IMR-90 (cell line): ENCODE data around the gene CMIP. TPM values are rescaled to one million over a fixed set of nuclear protein-coding genes. Genes with fewer than 3 reads are reported as not detected.
A peak's percentile ranks its signal among the peaks of the same experiment; 100 is the strongest.

Source experiments
- ATAC-seq: fragments of 200-7000 bp; cut with Tn5 transposase; 2 replicates; pipeline ENCODE4 v1.9.1; 2020; ENCODE audit warnings: low read depth, mild to moderate bottlenecking, moderate library complexity
- BruUV-seq: library from RNA; stranded (reverse); fragments of 400-500 nt; replicated peaks from 2 replicates; lab custom pipeline; 2021; lab: Mats Ljungman, UMichigan
- CTCF ChIA-PET: fragments of 300-600 bp; formaldehyde crosslinking; extraction: SDS; loops from one replicate; lab custom pipeline; 2021; ENCODE audit warnings: antibody characterized with exemption; lab: Yijun Ruan, JAX
- POLR2A ChIA-PET: fragments of 300-600 bp; sonication (Branson Sonifier 250); formaldehyde crosslinking; loops from one replicate; lab custom pipeline; 2022; ENCODE audit warnings: antibody characterized with exemption; ENCODE audit not compliant: unreplicated experiment; lab: Charles Lee
- DNase-seq: peaks from one replicate; pipeline ENCODE4 v3.0.0; 2013
- H2AFZ ChIP-seq: replicated peaks from 2 replicates; pipeline ENCODE3; 2013; ENCODE audit warnings: low read length, mild to moderate bottlenecking; ENCODE audit not compliant: poor library complexity
- H2AK5ac ChIP-seq: 2 replicates; pipeline ENCODE4 v1.6.1; 2013; ENCODE audit warnings: low read depth, low read length, inconsistent platforms
- H2AK9ac ChIP-seq: replicated peaks from 2 replicates; pipeline ENCODE3; 2013; ENCODE audit warnings: mild to moderate bottlenecking, low read depth, low read length, moderate library complexity; ENCODE audit not compliant: poor library complexity
- H2BK120ac ChIP-seq: 2 replicates; pipeline ENCODE4 v1.6.1; 2013; ENCODE audit warnings: low read depth, low read length, inconsistent platforms
- H2BK15ac ChIP-seq: 3 replicates; pipeline ENCODE4 v1.6.1; 2013; ENCODE audit warnings: low read depth, low read length, inconsistent platforms
- H2BK20ac ChIP-seq: 2 replicates; pipeline ENCODE4 v1.6.1; 2013; ENCODE audit warnings: low read depth, mild to moderate bottlenecking, inconsistent platforms, low read length, moderate library complexity
- H2BK5ac ChIP-seq: 2 replicates; pipeline ENCODE4 v1.6.1; 2013; ENCODE audit warnings: mild to moderate bottlenecking, low read depth, low read length, inconsistent platforms; ENCODE audit not compliant: poor library complexity, severe bottlenecking
- H3K14ac ChIP-seq: replicated peaks from 2 replicates; pipeline ENCODE4 v1.6.1; 2013; ENCODE audit warnings: low read depth, low read length, inconsistent platforms
- H3K18ac ChIP-seq: 2 replicates; pipeline ENCODE4 v1.6.1; 2013; ENCODE audit warnings: low read depth, low read length, control low read depth
- H3K23ac ChIP-seq: 2 replicates; pipeline ENCODE4 v1.6.1; 2013; ENCODE audit warnings: low read depth, low read length, inconsistent platforms
- H3K27ac ChIP-seq: 2 replicates; pipeline ENCODE4 v1.5.1; 2013; ENCODE audit warnings: mild to moderate bottlenecking, control low read depth, low read length; ENCODE audit not compliant: insufficient read depth
- H3K27me3 ChIP-seq: 2 replicates; pipeline ENCODE4 v1.6.1; 2013; ENCODE audit warnings: low read length; ENCODE audit not compliant: control insufficient read depth, insufficient read depth
- H3K36me3 ChIP-seq: 2 replicates; pipeline ENCODE4 v1.6.1; 2013; ENCODE audit warnings: low read length, mixed read lengths; ENCODE audit not compliant: control insufficient read depth, insufficient read depth
- H3K4ac ChIP-seq: 2 replicates; pipeline ENCODE4 v1.6.1; 2013; ENCODE audit warnings: low read depth, low read length, inconsistent platforms
- H3K4me1 ChIP-seq: 2 replicates; pipeline ENCODE4 v1.6.1; 2013; ENCODE audit warnings: low read length, mixed read lengths; ENCODE audit not compliant: control insufficient read depth, insufficient read depth
- H3K4me2 ChIP-seq: 2 replicates; pipeline ENCODE4 v1.6.1; 2013; ENCODE audit warnings: low read depth, mild to moderate bottlenecking, control low read depth, low read length, moderate library complexity
- H3K4me3 ChIP-seq: 2 replicates; pipeline ENCODE4 v1.5.1; 2013; ENCODE audit warnings: low read depth, mild to moderate bottlenecking, control low read depth, low read length, moderate library complexity; ENCODE audit not compliant: insufficient read depth
- H3K56ac ChIP-seq: 2 replicates; pipeline ENCODE4 v1.6.1; 2013; ENCODE audit warnings: low read length, inconsistent platforms; ENCODE audit not compliant: insufficient read depth; ENCODE audit errors: extremely low read depth
- H3K79me1 ChIP-seq, 2 experiments: 2 replicates each; pipeline ENCODE4 v1.6.1; 2013; ENCODE audit warnings: low read length in 2 of 2, inconsistent platforms in 1 of 2, low read depth in 1 of 2
- H3K9ac ChIP-seq: 2 replicates; pipeline ENCODE4 v1.6.1; 2013; ENCODE audit warnings: low read depth, low read length, control low read depth
- H3K9me1 ChIP-seq: 2 replicates; pipeline ENCODE4 v1.6.1; 2013; ENCODE audit warnings: low read length, inconsistent platforms; ENCODE audit not compliant: insufficient read depth
- H3K9me3 ChIP-seq: 2 replicates; pipeline ENCODE4 v1.6.1; 2013; ENCODE audit warnings: low read length; ENCODE audit not compliant: control insufficient read depth, insufficient read depth
- H4K20me1 ChIP-seq: 2 replicates; pipeline ENCODE4 v1.6.1; 2013; ENCODE audit warnings: low read length, inconsistent platforms; ENCODE audit not compliant: insufficient read depth
- H4K5ac ChIP-seq: 2 replicates; pipeline ENCODE4 v1.6.1; 2013; ENCODE audit warnings: mild to moderate bottlenecking, low read depth, low read length, control low read depth
- H4K8ac ChIP-seq, 2 experiments: 2 replicates each; pipeline ENCODE4 v1.6.1; 2013; ENCODE audit warnings: low read depth in 2 of 2, low read length in 2 of 2, control low read depth in 1 of 2, inconsistent platforms in 1 of 2
- H4K91ac ChIP-seq: 2 replicates; pipeline ENCODE4 v1.6.1; 2013; ENCODE audit warnings: low read depth, low read length, inconsistent platforms; ENCODE audit not compliant: insufficient read depth
- BHLHE40 ChIP-seq: fragments of 150-350 bp; IDR thresholded peaks from 2 replicates; pipeline ENCODE4 v1.6.1; 2016; ENCODE audit warnings: mild to moderate bottlenecking, low read depth, low read length
- CEBPB ChIP-seq: IDR thresholded peaks from 2 replicates; pipeline ENCODE4 v1.6.1; 2012; ENCODE audit warnings: low read depth, low read length, improper control_type of control experiment
- CHD1 ChIP-seq: IDR thresholded peaks from 2 replicates; pipeline ENCODE4 v1.6.1; 2012; ENCODE audit warnings: low read depth, low read length, improper control_type of control experiment
- FOS ChIP-seq: fragments of 150-350 bp; IDR thresholded peaks from 2 replicates; pipeline ENCODE4 v1.6.1; 2016; ENCODE audit warnings: low read depth, low read length
- MAFK ChIP-seq: IDR thresholded peaks from 2 replicates; pipeline ENCODE4 v1.6.1; 2012; ENCODE audit warnings: low read depth, low read length, improper control_type of control experiment
- MAZ ChIP-seq: IDR thresholded peaks from 2 replicates; pipeline ENCODE4 v1.6.1; 2012; ENCODE audit warnings: low read depth, mild to moderate bottlenecking, low read length, improper control_type of control experiment, moderate library complexity, borderline replicate concordance
- MXI1 ChIP-seq: IDR thresholded peaks from 2 replicates; pipeline ENCODE4 v1.6.1; 2012; ENCODE audit warnings: low read depth, mild to moderate bottlenecking, low read length, moderate library complexity, borderline replicate concordance
- NFE2L2 ChIP-seq: fragments of 150-350 bp; IDR thresholded peaks from 2 replicates; pipeline ENCODE4 v1.6.1; 2016; ENCODE audit warnings: low read depth, mild to moderate bottlenecking, low read length
- RAD21 ChIP-seq: IDR thresholded peaks from 2 replicates; pipeline ENCODE4 v1.6.1; 2012; ENCODE audit warnings: low read length, improper control_type of control experiment
- RCOR1 ChIP-seq: IDR thresholded peaks from 2 replicates; pipeline ENCODE4 v1.6.1; 2012; ENCODE audit warnings: mild to moderate bottlenecking, low read length, improper control_type of control experiment; ENCODE audit not compliant: insufficient replicate concordance
- RFX5 ChIP-seq: IDR thresholded peaks from 2 replicates; pipeline ENCODE4 v1.8.0; 2012; ENCODE audit warnings: low read depth, mild to moderate bottlenecking, low read length, moderate library complexity
- SMC3 ChIP-seq: fragments of 150-350 bp; IDR thresholded peaks from 2 replicates; pipeline ENCODE4 v1.6.1; 2016; ENCODE audit warnings: low read depth, mild to moderate bottlenecking, antibody characterized with exemption, low read length, moderate library complexity
- WGBS, 2 experiments: methylation state at CpG; one replicate each; pipeline versions ENCODE4 v1.1.5 to v1.1.7; 2013; ENCODE audit warnings: missing lambda C conversion rate in 2 of 2; ENCODE audit not compliant: insufficient read length in 1 of 2; ENCODE audit errors: extremely low coverage in 2 of 2; 5-methylcytosine and 5-hydroxymethylcytosine counted together
- dilution Hi-C: fragments of 300-500 bp; cut with HindIII; formaldehyde crosslinking; loops from one replicate; pipeline ENCODE4 v1.14.3; 2018; ENCODE audit warnings: low sequenced_read_pairs; ENCODE audit not compliant: unreplicated experiment
- in situ Hi-C: fragments of 300-500 bp; cut with MboI; formaldehyde crosslinking; loops from 3 replicates; pipeline ENCODE4 v1.14.3; 2019; ENCODE audit warnings: low sequenced_read_pairs, inconsistent platforms, mixed read lengths
- intact Hi-C: fragments of 100-400 bp; cut with micrococcal nuclease; formaldehyde crosslinking; loops from 2 replicates; pipeline ENCODE4 v1.10.0; 2022
- polyA plus RNA-seq, 3 experiments: library from polyadenylated mRNA; depleted of rRNA; stranded (reverse); fragments of >200 nt; gene quantifications; 2 replicates each; pipeline ENCODE4 v1.2.3, GENCODE V29; 2012; ENCODE audit warnings: low replicate concordance in 1 of 3
- total RNA-seq: library from RNA; depleted of rRNA; stranded (reverse); fragments of >200 nt; gene quantifications from 2 replicates; pipeline ENCODE4 v1.2.3, GENCODE V29; 2012
- TF ChIP-seq, protein P1 (sequence below): fragments of 150-350 bp; IDR thresholded peaks from 2 replicates; pipeline ENCODE4 v1.6.1; 2016; ENCODE audit warnings: low read depth, mild to moderate bottlenecking, low read length, moderate library complexity, borderline replicate concordance
- TF ChIP-seq, protein P2 (sequence below): conservative IDR thresholded peaks from 2 replicates; pipeline ENCODE4 v1.5.1; 2012; ENCODE audit warnings: mild to moderate bottlenecking, low read depth, low read length, improper control_type of control experiment
- TF ChIP-seq, protein P3 (sequence below): fragments of 150-350 bp; IDR thresholded peaks from 2 replicates; pipeline ENCODE4 v1.6.1; 2017; ENCODE audit warnings: mild to moderate bottlenecking, antibody characterized with exemption, low read length, low read depth

Gene CMIP
- total and polyA plus RNA-seq, 2 of the 4 experiments (the other 2 are of a cell fraction), result 3.2 to 11.6 TPM

DNA sequence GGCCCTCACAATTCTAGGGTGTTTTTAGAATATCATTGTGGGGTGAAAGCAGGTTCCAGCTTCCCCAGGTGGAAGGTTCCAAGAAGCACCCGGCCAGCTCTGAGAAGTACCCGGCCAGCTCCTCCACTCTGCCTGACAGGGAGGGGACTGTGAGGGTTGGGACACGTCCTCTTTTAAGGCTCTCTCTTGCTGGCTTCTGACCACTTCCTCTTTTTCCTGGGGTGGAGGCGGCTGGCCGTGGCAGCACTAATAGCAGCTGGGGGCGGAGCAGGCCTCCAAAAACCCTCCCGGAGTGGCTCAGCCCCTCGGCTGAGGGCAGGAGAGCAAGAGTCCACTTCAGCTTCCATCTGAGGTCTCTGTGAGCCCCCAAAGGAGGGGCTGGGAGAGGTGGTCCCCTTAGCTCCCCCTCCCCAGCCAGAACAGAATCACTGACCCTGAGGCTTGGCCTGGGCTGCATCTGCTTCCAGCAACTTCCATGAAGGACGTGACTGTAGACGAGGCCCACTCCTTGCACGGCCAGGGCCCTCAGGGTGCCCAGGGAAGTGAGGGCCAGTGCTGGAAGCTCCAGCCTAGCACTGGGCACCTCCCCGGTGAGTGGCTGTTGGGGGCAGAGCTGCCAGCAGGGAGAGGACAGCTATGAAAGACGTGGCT lies 307.7 kb downstream of the CMIP start:
- Histone ChIP-seq H2BK15ac (no peak overlapping the region), H3K56ac (no peak overlapping the region), H3K4me3 (no peak overlapping the region), H3K9me1 (no peaks in the 10 kb centered on the region), H3K14ac (no peak overlapping the region), H4K5ac (no peak overlapping the region), H2AK5ac (no peak overlapping the region), H3K36me3 (no peaks in the 10 kb centered on the region), H4K20me1 (no peaks in the 10 kb centered on the region), H3K27me3 (peaks cover 3% of the 10 kb centered on the region), H3K4ac (no peak overlapping the region), H3K27ac (no peak overlapping the region), H2BK20ac (no peak overlapping the region), H3K23ac (no peak overlapping the region), H2AFZ (peak overlapping the region; percentile 83), H4K91ac (no peak overlapping the region), H3K4me1 (no peaks in the 10 kb centered on the region), H2BK120ac (no peak overlapping the region), H3K9me3 (no peaks in the 10 kb centered on the region), H2AK9ac (peak overlapping the region; percentile 37), H3K18ac (no peak overlapping the region), H3K4me2 (no peak overlapping the region), H3K9ac (no peak overlapping the region), H4K8ac (peak overlapping the region in 1 of 2 experiments; percentile 52; a peak in 1 of 4 replicates), H2BK5ac (no peak overlapping the region), H3K79me1 (no peaks in the 10 kb centered on the region)
- TF ChIP-seq RAD21, result no peak
- TF ChIP-seq CHD1, result no peak
- no peak for TF ChIP-seq MXI1
- TF ChIP-seq, protein P1, sequence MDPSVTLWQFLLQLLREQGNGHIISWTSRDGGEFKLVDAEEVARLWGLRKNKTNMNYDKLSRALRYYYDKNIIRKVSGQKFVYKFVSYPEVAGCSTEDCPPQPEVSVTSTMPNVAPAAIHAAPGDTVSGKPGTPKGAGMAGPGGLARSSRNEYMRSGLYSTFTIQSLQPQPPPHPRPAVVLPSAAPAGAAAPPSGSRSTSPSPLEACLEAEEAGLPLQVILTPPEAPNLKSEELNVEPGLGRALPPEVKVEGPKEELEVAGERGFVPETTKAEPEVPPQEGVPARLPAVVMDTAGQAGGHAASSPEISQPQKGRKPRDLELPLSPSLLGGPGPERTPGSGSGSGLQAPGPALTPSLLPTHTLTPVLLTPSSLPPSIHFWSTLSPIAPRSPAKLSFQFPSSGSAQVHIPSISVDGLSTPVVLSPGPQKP, result no peak
- no peak for TF ChIP-seq SMC3
- no peak for TF ChIP-seq BHLHE40
- TF ChIP-seq, protein P2, sequence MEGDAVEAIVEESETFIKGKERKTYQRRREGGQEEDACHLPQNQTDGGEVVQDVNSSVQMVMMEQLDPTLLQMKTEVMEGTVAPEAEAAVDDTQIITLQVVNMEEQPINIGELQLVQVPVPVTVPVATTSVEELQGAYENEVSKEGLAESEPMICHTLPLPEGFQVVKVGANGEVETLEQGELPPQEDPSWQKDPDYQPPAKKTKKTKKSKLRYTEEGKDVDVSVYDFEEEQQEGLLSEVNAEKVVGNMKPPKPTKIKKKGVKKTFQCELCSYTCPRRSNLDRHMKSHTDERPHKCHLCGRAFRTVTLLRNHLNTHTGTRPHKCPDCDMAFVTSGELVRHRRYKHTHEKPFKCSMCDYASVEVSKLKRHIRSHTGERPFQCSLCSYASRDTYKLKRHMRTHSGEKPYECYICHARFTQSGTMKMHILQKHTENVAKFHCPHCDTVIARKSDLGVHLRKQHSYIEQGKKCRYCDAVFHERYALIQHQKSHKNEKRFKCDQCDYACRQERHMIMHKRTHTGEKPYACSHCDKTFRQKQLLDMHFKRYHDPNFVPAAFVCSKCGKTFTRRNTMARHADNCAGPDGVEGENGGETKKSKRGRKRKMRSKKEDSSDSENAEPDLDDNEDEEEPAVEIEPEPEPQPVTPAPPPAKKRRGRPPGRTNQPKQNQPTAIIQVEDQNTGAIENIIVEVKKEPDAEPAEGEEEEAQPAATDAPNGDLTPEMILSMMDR, result no peak
- TF ChIP-seq MAFK, result no peak
- TF ChIP-seq NFE2L2, result no peak
- TF ChIP-seq, protein P3, sequence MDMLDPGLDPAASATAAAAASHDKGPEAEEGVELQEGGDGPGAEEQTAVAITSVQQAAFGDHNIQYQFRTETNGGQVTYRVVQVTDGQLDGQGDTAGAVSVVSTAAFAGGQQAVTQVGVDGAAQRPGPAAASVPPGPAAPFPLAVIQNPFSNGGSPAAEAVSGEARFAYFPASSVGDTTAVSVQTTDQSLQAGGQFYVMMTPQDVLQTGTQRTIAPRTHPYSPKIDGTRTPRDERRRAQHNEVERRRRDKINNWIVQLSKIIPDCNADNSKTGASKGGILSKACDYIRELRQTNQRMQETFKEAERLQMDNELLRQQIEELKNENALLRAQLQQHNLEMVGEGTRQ, result no peak
- TF ChIP-seq CEBPB, result no peak
- no peak for TF ChIP-seq RFX5
- no peak for TF ChIP-seq MAZ
- TF ChIP-seq RCOR1, result no peak
- TF ChIP-seq FOS, result no peak
- POLR2A ChIA-PET, result no interaction called here
- CTCF ChIA-PET, result interaction anchor here (0.5 to 1.5 kb wide), 2 partner anchors 15 to 547 kb away, joined by 4 to 6 read pairs; no protein-coding TSS in a partner anchor
- no TSS peak for BruUV-seq
- in situ Hi-C loops, result no loop called here
- dilution Hi-C loops, result no loop called here
- intact Hi-C loops, result no loop called here
- ATAC-seq (no peak), DNase-seq (no peak)
- no CpG with 5 or more reads among the region's 13 CpGs for WGBS, 2 experiments
